GM12878 (cell line): ENCODE results near the gene EXOC4. TPM values are rescaled to one million over a fixed set of nuclear protein-coding genes. Genes with fewer than 3 reads are reported as not detected.

Experiments
- ATAC-seq: fragments of 200-7000 bp; cut with Tn5 transposase; 3 replicates; pipeline ENCODE4 v1.9.1; 2020; ENCODE audit warnings: mild to moderate bottlenecking, moderate library complexity
- BruUV-seq: library from RNA; stranded (reverse); fragments of 400-500 nt; replicated peaks from 2 replicates; lab custom pipeline; 2021; lab: Mats Ljungman, UMichigan
- CTCF ChIA-PET: fragments of 300-600 bp; sonication (Branson Sonifier 250); formaldehyde crosslinking; extraction: SDS; loops from one replicate; lab custom pipeline; 2021; ENCODE audit warnings: inconsistent platforms; lab: Yijun Ruan, JAX
- POLR2A ChIA-PET: fragments of 350-600 bp; formaldehyde crosslinking; extraction: SDS; loops from one replicate; lab custom pipeline; 2021; ENCODE audit warnings: inconsistent platforms; lab: Charles Lee
- RAD21 ChIA-PET: fragments of 300-600 bp; sonication (Branson Sonifier 250); formaldehyde crosslinking; loops from one replicate; lab custom pipeline; 2023; ENCODE audit warnings: antibody characterized with exemption; ENCODE audit not compliant: unreplicated experiment; lab: Charles Lee
- SMC1A ChIA-PET: fragments of 300-600 bp; sonication (Branson Sonifier 250); formaldehyde crosslinking; loops from one replicate; lab custom pipeline; 2023; ENCODE audit not compliant: unreplicated experiment, uncharacterized antibody; lab: Charles Lee
- DNase-seq: peaks from one replicate; pipeline ENCODE4 v3.0.0-alpha.2; 2011; ENCODE audit warnings: low read depth, low spot score
- FAIRE-seq: peaks from 3 replicates; lab custom pipeline; 2011; peaks lifted over from hg19 to GRCh38; lab: Jason Lieb, UNC
- H2AFZ ChIP-seq: 2 replicates; pipeline ENCODE4 v1.6.0; 2011; ENCODE audit warnings: low read depth, low read length, control low read depth; ENCODE audit not compliant: control insufficient read depth
- H3K27ac ChIP-seq: 2 replicates; pipeline ENCODE4 v1.5.1; 2011; ENCODE audit warnings: control low read depth; ENCODE audit not compliant: control insufficient read depth, insufficient read depth
- H3K27me3 ChIP-seq, 2 experiments: replicated peaks in 1 of 2; 2 replicates each; pipeline versions ENCODE4 v1.6.0 to v1.6.1; 2011; ENCODE audit warnings: low read length in 1 of 2; ENCODE audit not compliant: control insufficient read depth in 2 of 2, insufficient read depth in 2 of 2
- H3K36me3 ChIP-seq, 2 experiments: 2 replicates each; pipeline ENCODE4 v1.5.1; 2011; ENCODE audit warnings: low read length in 1 of 2; ENCODE audit not compliant: control insufficient read depth in 2 of 2, insufficient read depth in 2 of 2
- H3K4me1 ChIP-seq: 2 replicates; pipeline ENCODE4 v1.6.1; 2011; ENCODE audit warnings: mild to moderate bottlenecking, low read length, moderate library complexity, mixed read lengths; ENCODE audit not compliant: control insufficient read depth, insufficient read depth
- H3K4me2 ChIP-seq: 2 replicates; pipeline ENCODE4 v1.6.0; 2011; ENCODE audit warnings: control low read depth; ENCODE audit not compliant: control insufficient read depth, insufficient read depth
- H3K4me3 ChIP-seq: fragments of 200-600 bp; sonication (generic); 2 replicates; pipeline ENCODE4 v1.5.1; 2016
- H3K79me2 ChIP-seq: 2 replicates; pipeline ENCODE4 v1.6.0; 2011; ENCODE audit warnings: low read length; ENCODE audit not compliant: control insufficient read depth, insufficient read depth
- H3K9ac ChIP-seq: 2 replicates; pipeline ENCODE4 v1.8.0; 2011; ENCODE audit warnings: low read length, control low read depth, mixed read lengths; ENCODE audit not compliant: control insufficient read depth, insufficient read depth
- H3K9me3 ChIP-seq: replicated peaks from 3 replicates; pipeline ENCODE4 v1.5.1; 2011; ENCODE audit warnings: mild to moderate bottlenecking, low read length; ENCODE audit not compliant: control insufficient read depth, insufficient read depth
- H4K20me1 ChIP-seq: 2 replicates; pipeline ENCODE4 v1.6.0; 2011; ENCODE audit not compliant: control insufficient read depth, insufficient read depth
- CHD1 ChIP-seq: IDR thresholded peaks from 2 replicates; pipeline ENCODE4 v1.6.1; 2012; ENCODE audit warnings: low read depth, low read length, improper control_type of control experiment
- ETV6 ChIP-seq, 2 experiments: fragments of 450-650 bp in 1 of 2; IDR thresholded peaks in 1 of 2; conservative IDR thresholded peaks in 1 of 2; 2 replicates each; pipeline ENCODE4 v1.6.1; 2014; ENCODE audit warnings: antibody characterized with exemption in 1 of 2, borderline replicate concordance in 1 of 2, low read depth in 1 of 2, mild to moderate bottlenecking in 1 of 2, moderate library complexity in 1 of 2
- RAD51 ChIP-seq: fragments of 450-650 bp; IDR thresholded peaks from 2 replicates; pipeline ENCODE4 v1.6.1; 2016; ENCODE audit warnings: moderate library complexity, mild to moderate bottlenecking, inconsistent platforms
- SMAD5 ChIP-seq: IDR thresholded peaks from 2 replicates; pipeline ENCODE4 v1.6.1; 2016; ENCODE audit warnings: antibody characterized with exemption, low read depth
- SRF ChIP-seq, 2 experiments: IDR thresholded peaks; 2 replicates each; pipeline ENCODE4 v1.6.1; 2011; ENCODE audit warnings: low read depth in 2 of 2, low read length in 2 of 2, mild to moderate bottlenecking in 1 of 2, moderate library complexity in 1 of 2
- ZNF207 ChIP-seq: fragments of 450-650 bp; IDR thresholded peaks from 2 replicates; pipeline ENCODE4 v1.6.1; 2014; ENCODE audit warnings: antibody characterized with exemption, mild to moderate bottlenecking, borderline replicate concordance
- ZNF274 ChIP-seq: IDR thresholded peaks from one replicate; pipeline ENCODE4 v1.8.0; 2011; ENCODE audit not compliant: insufficient read length, insufficient read depth
- WGBS: methylation state at CpG from one replicate; pipeline ENCODE4 v1.1.6; 2016; ENCODE audit warnings: low lambda C conversion rate; ENCODE audit not compliant: insufficient replicate concordance, insufficient coverage; ENCODE audit errors: missing lambda C conversion rate; 5-methylcytosine and 5-hydroxymethylcytosine counted together
- in situ Hi-C: fragments of 300-500 bp; cut with MboI; formaldehyde crosslinking; loops from 9 replicates; pipeline ENCODE4 v1.14.3; 2018; ENCODE audit warnings: mixed read lengths
- intact Hi-C: fragments of 100-400 bp; cut with micrococcal nuclease; formaldehyde crosslinking; loops from one replicate; pipeline ENCODE4 v1.14.2; 2022; ENCODE audit not compliant: unreplicated experiment
- polyA plus RNA-seq, 11 experiments: library from polyadenylated mRNA; depleted of rRNA in 4 of 11; unstranded in 6 of 11; stranded (reverse) in 5 of 11; fragments of >200 nt; fragmentation: Nextera tagmentation in 4 of 11; fragmentation: Illumina TruSeq in 1 of 11; extraction: Ambion mirVana in 4 of 11; extraction: Trizol in 1 of 11; gene quantifications; 1 replicate in 1 of 11; 2 replicates in 10 of 11; pipeline versions ENCODE4 v1.2.1 to v1.2.3, GENCODE V29; 2011 to 2016; ENCODE audit warnings: inconsistent platforms in 2 of 11, missing spikeins in 2 of 11, low read depth in 1 of 11
- total RNA-seq, 4 experiments: library from RNA; depleted of rRNA in 3 of 4; stranded (reverse); fragments of >200 nt in 3 of 4; fragmentation: Illumina TruSeq in 1 of 4; extraction: Trizol in 1 of 4; gene quantifications; 2 replicates each; pipeline versions ENCODE4 v1.2.1 to v1.2.3, GENCODE V29; 2013 to 2021
- TF ChIP-seq, protein P1 (sequence below): fragments of 450-650 bp; IDR thresholded peaks from 2 replicates; pipeline ENCODE4 v1.6.1; 2017; ENCODE audit warnings: mild to moderate bottlenecking, moderate library complexity

Gene EXOC4
- total and polyA plus RNA-seq, 10 of the 15 experiments (the other 5 are each of a cell fraction or from before 2014, with no cell fraction given), result 13.2 to 44.5 (median 29.6) TPM

DNA sequence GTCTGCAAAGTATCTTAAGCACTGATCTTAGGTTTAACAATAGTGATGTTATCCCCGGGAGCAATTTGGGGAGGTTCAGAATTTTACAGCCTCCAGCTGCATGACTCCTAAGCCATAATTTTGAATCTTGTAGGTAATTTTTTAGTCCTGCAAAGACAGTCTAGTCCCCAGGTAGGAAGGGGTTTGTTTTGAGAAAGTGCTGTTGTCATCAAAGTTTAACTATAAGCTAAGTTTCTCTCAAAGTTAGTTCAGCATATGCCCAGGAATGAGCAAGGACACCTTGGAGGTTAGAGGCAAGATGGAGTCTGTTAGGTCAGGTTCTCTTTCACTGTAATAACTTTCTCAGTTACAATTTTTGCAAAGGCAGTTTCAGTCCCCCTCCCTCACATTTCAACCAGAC is 795.3 kb downstream of the EXOC4 start:
- Histone ChIP-seq H3K4me1 (no peaks in the 10 kb centered on the region), H4K20me1 (no peaks in the 10 kb centered on the region), H3K9me3 (no peaks in the 10 kb centered on the region), H3K27ac (no peak overlapping the region), H3K36me3 (no peaks in the 10 kb centered on the region), H3K4me2 (no peak overlapping the region), H2AFZ (no peak overlapping the region), H3K4me3 (no peak overlapping the region), H3K79me2 (no peaks in the 10 kb centered on the region), H3K9ac (no peak overlapping the region), H3K27me3 (no peaks in the 10 kb centered on the region)
- ChIA-PET RAD21 (no interaction called here), POLR2A (interaction anchor here (1.2 kb wide), 1 partner anchor 19 kb away, joined by 3 read pairs; no protein-coding TSS in a partner anchor), SMC1A (interaction anchor here (0.6 kb wide), 1 partner anchor 568 kb away, joined by 3 read pairs; no protein-coding TSS in a partner anchor), CTCF (no interaction called here)
- intact Hi-C loops, result no loop called here
- BruUV-seq, result no TSS peak
- 100% methylated on average over 1 of the region's 1 CpG for WGBS
- FAIRE-seq, result no peak
- in situ Hi-C loops, result no loop called here
- no peak for DNase-seq
- TF ChIP-seq ZNF274, result no peak
- no peak for TF ChIP-seq ETV6 (conservative IDR thresholded peaks at IDR 0.05 in 1 of 2, IDR thresholded peaks at IDR 0.05 in 1 of 2; ENCODE audit: borderline replicate concordance in 1 of 2, low read depth in 1 of 2)
- TF ChIP-seq SMAD5, result no peak
- TF ChIP-seq ZNF207, result no peak
- no peak for TF ChIP-seq SRF (IDR thresholded peaks at IDR 0.05; ENCODE audit: low read depth in 2 of 2, low read length in 2 of 2)
- no peak for TF ChIP-seq CHD1
- TF ChIP-seq, protein P1, sequence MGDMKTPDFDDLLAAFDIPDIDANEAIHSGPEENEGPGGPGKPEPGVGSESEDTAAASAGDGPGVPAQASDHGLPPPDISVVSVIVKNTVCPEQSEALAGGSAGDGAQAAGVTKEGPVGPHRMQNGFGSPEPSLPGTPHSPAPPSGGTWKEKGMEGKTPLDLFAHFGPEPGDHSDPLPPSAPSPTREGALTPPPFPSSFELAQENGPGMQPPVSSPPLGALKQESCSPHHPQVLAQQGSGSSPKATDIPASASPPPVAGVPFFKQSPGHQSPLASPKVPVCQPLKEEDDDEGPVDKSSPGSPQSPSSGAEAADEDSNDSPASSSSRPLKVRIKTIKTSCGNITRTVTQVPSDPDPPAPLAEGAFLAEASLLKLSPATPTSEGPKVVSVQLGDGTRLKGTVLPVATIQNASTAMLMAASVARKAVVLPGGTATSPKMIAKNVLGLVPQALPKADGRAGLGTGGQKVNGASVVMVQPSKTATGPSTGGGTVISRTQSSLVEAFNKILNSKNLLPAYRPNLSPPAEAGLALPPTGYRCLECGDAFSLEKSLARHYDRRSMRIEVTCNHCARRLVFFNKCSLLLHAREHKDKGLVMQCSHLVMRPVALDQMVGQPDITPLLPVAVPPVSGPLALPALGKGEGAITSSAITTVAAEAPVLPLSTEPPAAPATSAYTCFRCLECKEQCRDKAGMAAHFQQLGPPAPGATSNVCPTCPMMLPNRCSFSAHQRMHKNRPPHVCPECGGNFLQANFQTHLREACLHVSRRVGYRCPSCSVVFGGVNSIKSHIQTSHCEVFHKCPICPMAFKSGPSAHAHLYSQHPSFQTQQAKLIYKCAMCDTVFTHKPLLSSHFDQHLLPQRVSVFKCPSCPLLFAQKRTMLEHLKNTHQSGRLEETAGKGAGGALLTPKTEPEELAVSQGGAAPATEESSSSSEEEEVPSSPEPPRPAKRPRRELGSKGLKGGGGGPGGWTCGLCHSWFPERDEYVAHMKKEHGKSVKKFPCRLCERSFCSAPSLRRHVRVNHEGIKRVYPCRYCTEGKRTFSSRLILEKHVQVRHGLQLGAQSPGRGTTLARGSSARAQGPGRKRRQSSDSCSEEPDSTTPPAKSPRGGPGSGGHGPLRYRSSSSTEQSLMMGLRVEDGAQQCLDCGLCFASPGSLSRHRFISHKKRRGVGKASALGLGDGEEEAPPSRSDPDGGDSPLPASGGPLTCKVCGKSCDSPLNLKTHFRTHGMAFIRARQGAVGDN, result no peak
- TF ChIP-seq RAD51, result no peak
- no peak for ATAC-seq
